NCI-H1436 (cell line): ENCODE measurements around the gene MASP2.
"Not testable (repeated sequence)": the region's sequence is repeated elsewhere in the genome, so short reads cannot be mapped to it uniquely, and the experiment has no call there.

Source experiments
- DNase-seq: peaks from one replicate; lab custom pipeline; 2025; lab: John Stamatoyannopoulos, UW

MASP2 gene

GRCh38 chr1:11037740-11038182 lies 9.3 kb downstream of the MASP2 start:
- DNase-seq, result peak; percentile 78

GRCh38 chr1:11037019-11037739 lies 9.9 kb downstream of the MASP2 start:
- DNase-seq, result not testable (repeated sequence)

GRCh38 chr1:11031624-11032262 lies 15.3 kb downstream of the MASP2 start:
- no peak for DNase-seq

GRCh38 chr1:11030865-11031264 lies 16.2 kb downstream of the MASP2 start:
- DNase-seq, result no peak

- DNase-seq, result no peak
Measured at GRCh38 chr1:11028018-11028417, 19.0 kb downstream of the MASP2 start.

- DNase-seq, result no peak
Measured at GRCh38 chr1:11027316-11027715, 19.7 kb downstream of the MASP2 start.

GRCh38 chr1:11026903-11027302 lies 20.1 kb downstream of the MASP2 start:
- DNase-seq, result no peak

- DNase-seq, result no peak
Measured at GRCh38 chr1:11026052-11026451, 21.0 kb downstream of the MASP2 start.

- no peak for DNase-seq
Measured at GRCh38 chr1:11025618-11026017, 21.4 kb downstream of the MASP2 start.

GRCh38 chr1:11024874-11025203 lies 22.2 kb downstream of the MASP2 start:
- no peak for DNase-seq

- DNase-seq, result no peak
Measured at GRCh38 chr1:11024154-11024873, 22.7 kb downstream of the MASP2 start.

- DNase-seq, result no peak
Measured at GRCh38 chr1:11023201-11023600, 23.8 kb downstream of the MASP2 start.

GRCh38 chr1:11019971-11020370 lies 27.1 kb downstream of the MASP2 start:
- DNase-seq, result no peak

GRCh38 chr1:11019358-11019757 lies 27.7 kb downstream of the MASP2 start:
- not testable (repeated sequence) for DNase-seq

- no peak for DNase-seq
Measured at GRCh38 chr1:11013160-11013531, 33.9 kb downstream of the MASP2 start.

GRCh38 chr1:11012260-11013159 lies 34.5 kb downstream of the MASP2 start, which contains the start of gene TARDBP:
Gene TARDBP, plus strand, starts transcription at chr1:11012654. Its CDS starts 1,074 bp downstream, at chr1:11013728.
- DNase-seq, result peak; percentile 85

GRCh38 chr1:11000526-11000925 lies 46.5 kb downstream of the MASP2 start:
- no peak for DNase-seq

GRCh38 chr1:10996100-10996499 lies 50.9 kb downstream of the MASP2 start:
- no peak for DNase-seq

GRCh38 chr1:10992864-10993263 lies 54.2 kb downstream of the MASP2 start:
- no peak for DNase-seq

GRCh38 chr1:10992004-10992403 lies 55.0 kb downstream of the MASP2 start:
- not testable (repeated sequence) for DNase-seq

GRCh38 chr1:10990828-10991227 lies 56.2 kb downstream of the MASP2 start:
- no peak for DNase-seq

GRCh38 chr1:10989920-10990516 lies 57.0 kb downstream of the MASP2 start:
- not testable (repeated sequence) for DNase-seq
